ENCODE measurements around the gene PLCB2.
A peak's percentile ranks its signal among the peaks of the same experiment; 100 is the strongest.

PLCB2 gene

DNA sequence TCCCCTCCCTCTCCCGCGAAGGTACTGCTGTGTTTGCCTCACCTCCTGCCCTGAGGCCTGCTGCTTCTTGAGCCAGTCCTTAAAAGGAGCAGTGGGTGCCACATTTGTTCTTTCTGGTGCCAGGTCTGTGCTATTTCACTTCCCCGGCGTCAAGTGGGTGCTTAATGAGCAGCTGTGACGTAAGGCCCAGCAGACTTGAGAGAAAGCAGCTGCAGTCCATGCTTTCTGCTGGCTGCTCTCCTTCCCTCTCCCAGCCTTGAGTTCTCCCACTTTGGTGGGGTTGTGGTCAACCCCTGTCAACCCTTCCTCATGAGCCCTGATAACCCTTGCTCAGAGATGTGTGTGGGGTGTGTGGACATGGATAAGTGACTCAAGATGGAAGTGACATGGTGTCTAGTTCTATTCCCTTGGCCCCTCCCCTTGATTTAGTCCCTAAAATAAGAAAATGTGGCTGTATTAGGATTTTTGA, 22.7 kb upstream of the PLCB2 start:
- no peak overlapping the region for H3K4me3 ChIP-seq (replicated peaks; ENCODE audit: low read depth, low read length)
- DNase-seq (ENCODE audit: extremely low read depth, low read depth) = no peak
- TF ChIP-seq, protein P1, sequence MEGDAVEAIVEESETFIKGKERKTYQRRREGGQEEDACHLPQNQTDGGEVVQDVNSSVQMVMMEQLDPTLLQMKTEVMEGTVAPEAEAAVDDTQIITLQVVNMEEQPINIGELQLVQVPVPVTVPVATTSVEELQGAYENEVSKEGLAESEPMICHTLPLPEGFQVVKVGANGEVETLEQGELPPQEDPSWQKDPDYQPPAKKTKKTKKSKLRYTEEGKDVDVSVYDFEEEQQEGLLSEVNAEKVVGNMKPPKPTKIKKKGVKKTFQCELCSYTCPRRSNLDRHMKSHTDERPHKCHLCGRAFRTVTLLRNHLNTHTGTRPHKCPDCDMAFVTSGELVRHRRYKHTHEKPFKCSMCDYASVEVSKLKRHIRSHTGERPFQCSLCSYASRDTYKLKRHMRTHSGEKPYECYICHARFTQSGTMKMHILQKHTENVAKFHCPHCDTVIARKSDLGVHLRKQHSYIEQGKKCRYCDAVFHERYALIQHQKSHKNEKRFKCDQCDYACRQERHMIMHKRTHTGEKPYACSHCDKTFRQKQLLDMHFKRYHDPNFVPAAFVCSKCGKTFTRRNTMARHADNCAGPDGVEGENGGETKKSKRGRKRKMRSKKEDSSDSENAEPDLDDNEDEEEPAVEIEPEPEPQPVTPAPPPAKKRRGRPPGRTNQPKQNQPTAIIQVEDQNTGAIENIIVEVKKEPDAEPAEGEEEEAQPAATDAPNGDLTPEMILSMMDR (IDR thresholded peaks at IDR 0.05; ENCODE audit: low read depth, low read length, missing control alignments) = no peak

DNA sequence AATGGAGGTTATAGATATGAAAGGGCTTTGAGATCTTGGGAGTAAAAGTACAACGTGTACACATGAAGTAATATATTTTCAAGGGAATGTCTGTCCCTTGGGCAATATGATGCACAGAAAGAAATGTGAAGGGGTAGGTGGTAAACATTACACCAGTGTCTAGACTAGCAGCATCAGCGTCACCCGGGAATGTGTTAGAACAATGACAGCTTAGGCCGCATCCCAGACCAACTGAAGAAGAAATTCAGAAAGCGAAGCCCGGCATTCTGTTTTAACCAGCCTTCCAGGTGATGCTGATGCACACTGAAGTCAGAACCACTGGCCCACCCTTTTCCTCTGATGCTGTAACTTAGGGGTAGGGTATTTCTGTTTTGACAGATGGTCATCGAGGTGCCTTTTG, 22.1 kb upstream of the PLCB2 start:
- DNase-seq (ENCODE audit: extremely low read depth, low read depth) = no peak
- TF ChIP-seq, protein P1 (IDR thresholded peaks at IDR 0.05; ENCODE audit: low read depth, low read length, missing control alignments) = no peak
- no peak overlapping the region for H3K4me3 ChIP-seq (replicated peaks; ENCODE audit: low read depth, low read length)

DNA sequence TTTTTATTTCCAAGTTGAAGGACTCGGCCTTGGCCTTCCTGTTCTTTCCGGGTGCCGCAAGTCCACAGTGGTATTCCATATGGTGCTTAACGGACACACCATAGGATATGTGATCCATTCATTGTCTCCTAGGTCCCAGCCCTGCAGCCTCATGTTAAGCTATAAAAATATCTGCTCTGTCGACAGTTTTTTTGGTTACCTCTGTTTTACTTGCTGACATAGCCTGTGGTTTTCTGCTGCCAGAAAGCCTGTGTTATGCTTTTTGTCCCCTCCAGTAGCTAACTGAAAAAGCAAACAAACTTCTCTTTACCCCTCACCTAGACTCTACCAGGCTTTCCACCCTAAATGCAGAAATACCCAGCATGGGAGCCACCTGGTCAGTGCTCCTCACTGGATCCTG, 21.0 kb upstream of the PLCB2 start:
- H3K4me3 ChIP-seq (replicated peaks; ENCODE audit: low read depth, low read length) = no peak overlapping the region
- TF ChIP-seq, protein P1 (IDR thresholded peaks at IDR 0.05; ENCODE audit: low read depth, low read length, missing control alignments) = no peak
- DNase-seq (ENCODE audit: extremely low read depth, low read depth) = no peak

DNA sequence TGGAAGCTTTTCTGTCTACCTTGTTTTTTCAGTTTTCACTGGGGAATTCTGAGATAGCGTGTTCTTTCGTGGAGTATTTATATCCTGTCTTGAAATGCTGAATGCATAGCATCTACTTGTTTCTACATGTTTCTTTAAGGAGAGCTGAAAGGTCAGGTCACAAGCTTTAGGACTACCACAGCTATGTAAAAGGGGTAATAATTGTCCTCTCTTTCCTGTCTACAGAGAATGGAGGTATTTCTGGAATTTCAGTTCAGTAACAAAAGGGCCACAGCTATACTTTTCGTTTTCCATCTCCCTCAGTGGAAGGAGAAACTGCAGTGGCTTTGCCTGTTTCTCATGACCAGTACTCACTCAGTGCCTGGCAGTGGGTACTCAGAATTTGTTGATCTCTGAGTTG, 20.4 kb upstream of the PLCB2 start:
- TF ChIP-seq, protein P1 (IDR thresholded peaks at IDR 0.05; ENCODE audit: low read depth, low read length, missing control alignments) = no peak
- no peak for DNase-seq (ENCODE audit: extremely low read depth, low read depth)
- H3K4me3 ChIP-seq (replicated peaks; ENCODE audit: low read depth, low read length) = no peak overlapping the region

DNA sequence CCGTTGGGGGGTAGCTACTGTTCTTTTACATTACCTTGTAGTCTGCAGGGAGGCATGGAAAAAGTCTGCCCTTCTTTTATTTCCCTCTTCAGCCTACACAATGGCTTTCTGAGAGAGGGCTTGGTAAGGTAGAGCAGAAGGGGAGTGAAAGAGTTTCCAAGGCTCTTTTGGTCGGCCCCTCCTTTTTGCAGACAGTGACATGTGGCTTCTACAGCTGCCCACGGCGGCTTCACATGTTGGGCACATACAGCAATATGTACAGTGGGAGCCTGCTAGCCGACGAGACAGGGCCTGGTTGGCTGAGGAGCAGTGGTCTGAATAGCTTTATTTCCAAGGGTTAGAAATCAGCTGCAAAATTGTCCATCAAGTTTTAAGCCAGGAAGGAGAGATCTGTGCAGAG, 19.7 kb upstream of the PLCB2 start:
- H3K4me3 ChIP-seq (replicated peaks; ENCODE audit: low read depth, low read length) = no peak overlapping the region
- TF ChIP-seq, protein P1 (IDR thresholded peaks at IDR 0.05; ENCODE audit: low read depth, low read length, missing control alignments) = no peak
- no peak for DNase-seq (ENCODE audit: extremely low read depth, low read depth)

DNA sequence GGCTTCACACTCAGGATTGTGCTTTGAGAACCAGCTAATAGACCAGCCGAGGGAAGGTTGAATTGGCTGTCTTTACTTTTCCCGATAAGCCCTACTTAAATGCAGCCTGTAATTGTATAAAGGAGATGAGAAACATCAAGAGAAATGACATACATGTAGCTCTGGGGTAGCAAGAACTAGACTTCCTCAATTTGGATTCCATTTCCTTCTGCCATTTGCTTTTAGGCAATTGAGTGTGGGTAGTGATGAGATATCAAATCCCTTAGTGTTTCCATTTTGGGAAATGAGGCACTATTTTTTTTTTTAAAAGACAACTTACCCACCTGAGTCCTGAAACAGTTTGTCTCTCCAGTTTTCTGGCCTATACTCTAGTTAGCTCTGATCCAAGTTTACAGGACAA, 18.0 kb upstream of the PLCB2 start:
- DNase-seq (ENCODE audit: extremely low read depth, low read depth) = no peak
- TF ChIP-seq, protein P1 (IDR thresholded peaks at IDR 0.05; ENCODE audit: low read depth, low read length, missing control alignments) = no peak
- no peak overlapping the region for H3K4me3 ChIP-seq (replicated peaks; ENCODE audit: low read depth, low read length)

DNA sequence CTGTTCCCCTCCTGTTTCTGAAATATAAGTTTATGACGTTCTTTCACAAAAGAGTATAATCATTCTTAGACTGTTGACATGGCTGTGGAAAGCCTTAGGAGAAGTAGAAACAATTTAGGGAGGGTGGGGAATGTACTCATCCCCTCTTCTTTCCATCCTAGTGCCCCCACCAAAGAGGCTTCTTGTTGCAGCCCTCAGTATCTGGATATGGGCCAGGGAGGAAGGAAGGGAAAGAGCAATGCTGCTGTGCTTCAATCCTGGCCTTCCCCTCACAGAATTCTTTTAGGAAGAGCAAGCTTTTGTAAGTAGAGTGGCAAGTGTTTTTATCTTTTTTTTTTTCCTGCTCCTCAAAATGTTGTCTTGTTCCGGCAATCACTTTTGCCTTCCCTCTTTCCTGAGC, 17.5 kb upstream of the PLCB2 start:
- TF ChIP-seq, protein P1 (IDR thresholded peaks at IDR 0.05; ENCODE audit: low read depth, low read length, missing control alignments) = no peak
- peak overlapping the region; percentile 49 for H3K4me3 ChIP-seq (replicated peaks; ENCODE audit: low read depth, low read length)
- DNase-seq (ENCODE audit: extremely low read depth, low read depth) = no peak

All from HFF-Myc (cell line).